HG03460 (cell line): ENCODE data around the gene GARIN5B.
"Not testable (repeated sequence)": the region's sequence is repeated elsewhere in the genome, so short reads cannot be mapped to it uniquely, and the experiment has no call there.

Source experiments
- ATAC-seq: cut with Tn5 transposase; IDR thresholded peaks from one replicate; pipeline ENCODE4 v1.9.1; 2021; ENCODE audit not compliant: unreplicated experiment

Gene GARIN5B

GRCh38 chr19:55352040-55352439 lies 11.0 kb downstream of the GARIN5B start:
- no peak for ATAC-seq

DNA sequence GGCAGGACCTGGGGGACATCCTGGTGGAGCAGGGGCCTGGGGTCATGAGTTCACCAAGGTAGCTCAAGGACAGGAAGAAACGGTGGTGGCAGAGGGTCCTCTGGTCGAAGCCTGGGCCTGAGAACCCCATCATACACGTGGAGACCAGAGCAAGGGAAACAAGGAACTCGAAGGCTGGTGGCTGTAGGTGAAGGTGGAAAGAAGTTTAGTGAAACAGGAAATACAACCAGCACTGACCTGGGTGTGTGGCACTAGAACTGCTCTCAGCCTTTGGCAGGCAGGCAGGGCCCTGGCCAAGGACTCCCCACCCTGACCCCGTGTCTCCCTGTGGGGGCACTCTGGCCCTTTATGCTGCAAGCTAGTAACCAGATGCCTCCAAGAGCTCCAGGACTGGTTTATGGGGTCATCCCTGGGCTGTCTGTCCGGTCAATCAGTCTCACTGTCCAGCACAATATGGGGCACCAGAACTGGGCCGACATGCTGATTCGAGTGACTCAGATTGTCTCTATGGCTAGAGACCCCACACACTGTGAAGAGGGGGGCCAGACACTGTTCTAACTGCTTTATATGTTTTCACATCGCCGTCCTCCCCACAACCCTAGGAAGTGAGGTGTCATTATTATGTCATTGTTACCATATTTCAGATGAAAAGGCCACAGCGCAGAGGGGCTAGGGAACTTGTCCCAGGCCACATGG lies 12.3 kb downstream of the GARIN5B start:
- ATAC-seq: no peak

- ATAC-seq: no peak
These were observed 14.6 kb downstream of the GARIN5B start for GRCh38 chr19:55348317-55349034.

GRCh38 chr19:55347442-55348009 lies 15.5 kb downstream of the GARIN5B start:
- ATAC-seq: no peak

- no peak for ATAC-seq
These were observed 16.2 kb downstream of the GARIN5B start for GRCh38 chr19:55346725-55347441.

GRCh38 chr19:55345818-55346724 lies 17.0 kb downstream of the GARIN5B start:
- ATAC-seq: no peak

DNA sequence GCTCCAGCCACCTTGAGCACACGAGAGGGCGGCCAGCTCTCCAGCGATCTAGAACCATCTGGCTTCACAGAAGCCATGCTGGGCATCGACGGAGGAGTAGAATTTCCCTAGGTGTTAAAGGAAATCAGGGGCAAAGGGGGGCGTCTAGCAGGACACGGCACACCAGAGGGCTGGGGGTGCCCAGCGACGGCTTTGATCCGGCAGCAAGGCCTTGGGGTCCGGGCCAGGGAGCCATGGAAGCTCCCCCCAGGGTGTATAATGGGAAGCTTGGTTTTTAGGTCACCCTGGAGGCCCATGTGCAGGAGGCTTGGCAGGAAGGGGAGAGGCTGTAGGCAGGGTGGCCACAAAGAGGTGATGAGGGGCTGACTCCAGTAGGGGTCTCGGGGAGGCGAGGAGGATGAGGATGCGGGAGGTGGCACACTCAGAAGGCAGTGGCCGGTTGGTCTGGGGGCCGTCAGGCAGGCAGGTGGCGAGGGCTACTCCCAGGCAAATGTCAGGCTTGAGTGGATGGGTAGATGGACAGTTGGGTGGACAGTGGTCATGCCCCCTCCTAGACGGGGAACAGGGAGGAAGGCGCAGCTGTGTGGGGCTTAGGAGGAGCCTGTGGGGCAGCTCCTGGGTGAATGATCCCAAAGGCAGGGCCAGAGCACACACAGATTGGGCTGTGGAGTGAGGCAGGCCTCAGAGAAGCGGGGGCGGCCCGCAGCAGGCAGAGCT lies 17.8 kb downstream of the GARIN5B start:
- ATAC-seq: no peak

DNA sequence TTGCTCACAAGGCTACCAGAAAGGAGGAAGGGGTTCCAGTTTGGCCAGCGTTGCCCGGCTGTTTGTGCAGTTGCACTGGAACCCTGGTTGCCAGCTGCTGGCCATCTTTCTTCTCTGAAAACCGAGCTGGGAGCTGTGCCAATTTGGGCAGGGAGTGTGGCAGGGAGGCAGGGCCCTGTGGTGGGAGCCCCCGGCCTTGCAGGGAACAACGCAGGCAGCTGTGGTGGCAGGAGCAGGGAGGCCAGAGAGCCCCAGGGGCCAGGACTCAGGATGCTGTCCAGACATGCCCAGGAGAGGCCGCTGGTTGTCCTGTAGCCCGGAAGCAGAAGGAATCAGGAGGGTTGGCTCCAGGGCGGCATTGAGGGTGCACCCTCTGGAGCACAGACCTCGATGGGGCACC lies 18.6 kb downstream of the GARIN5B start:
- ATAC-seq: no peak

GRCh38 chr19:55341595-55342531 lies 21.2 kb downstream of the GARIN5B start:
- ATAC-seq: no peak

- no peak for ATAC-seq
These were observed 21.9 kb downstream of the GARIN5B start for GRCh38 chr19:55341171-55341588.

- no peak for ATAC-seq
These were observed 22.3 kb downstream of the GARIN5B start for GRCh38 chr19:55340784-55341147.

GRCh38 chr19:55339889-55340783 lies 22.9 kb downstream of the GARIN5B start:
- ATAC-seq: no peak

DNA sequence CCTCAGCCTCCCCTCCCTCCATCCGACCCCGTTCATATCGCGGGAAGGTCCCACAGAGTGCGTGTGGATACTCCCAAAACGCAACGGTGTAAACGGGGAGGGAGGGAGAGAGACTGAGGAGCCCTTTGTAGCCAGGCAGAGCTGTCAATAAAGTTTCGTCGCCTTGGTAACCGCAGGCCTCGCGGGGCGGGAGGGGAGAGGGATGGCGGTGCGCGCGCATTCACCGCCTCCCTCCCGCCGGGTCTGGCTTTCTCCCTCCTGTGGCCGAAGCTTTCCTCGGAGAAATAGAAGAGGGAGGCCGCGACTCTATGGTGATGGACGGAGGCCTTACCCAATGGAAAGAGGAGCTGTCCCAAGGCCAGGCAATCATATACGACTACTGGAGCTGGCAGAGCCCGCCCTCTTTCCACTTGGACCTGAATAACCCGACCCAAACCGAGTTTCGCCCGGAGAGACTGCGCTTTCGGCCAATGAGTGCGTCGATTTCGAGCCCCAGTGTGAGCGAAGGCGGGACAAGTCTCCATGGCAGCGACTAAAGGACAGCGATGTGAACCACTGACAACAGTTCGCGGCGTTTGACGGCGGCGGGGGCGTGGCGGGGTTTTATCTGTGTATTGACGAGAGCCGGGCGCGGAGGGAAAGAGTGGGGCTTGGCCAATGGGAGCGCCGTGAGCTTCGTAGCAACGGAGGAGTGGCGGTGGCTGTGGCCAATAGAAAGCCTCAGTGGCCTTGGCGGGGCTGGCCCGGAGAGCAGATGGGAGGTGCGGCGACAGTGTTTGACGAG lies 23.8 kb downstream of the GARIN5B start, which contains the start of gene KMT5C:
Gene KMT5C (plus strand): TSS at position 772 of the 784 bp plus-strand sequence. CDS start 2,061 bp downstream, outside the sequence.
- peak; percentile 79 for ATAC-seq

DNA sequence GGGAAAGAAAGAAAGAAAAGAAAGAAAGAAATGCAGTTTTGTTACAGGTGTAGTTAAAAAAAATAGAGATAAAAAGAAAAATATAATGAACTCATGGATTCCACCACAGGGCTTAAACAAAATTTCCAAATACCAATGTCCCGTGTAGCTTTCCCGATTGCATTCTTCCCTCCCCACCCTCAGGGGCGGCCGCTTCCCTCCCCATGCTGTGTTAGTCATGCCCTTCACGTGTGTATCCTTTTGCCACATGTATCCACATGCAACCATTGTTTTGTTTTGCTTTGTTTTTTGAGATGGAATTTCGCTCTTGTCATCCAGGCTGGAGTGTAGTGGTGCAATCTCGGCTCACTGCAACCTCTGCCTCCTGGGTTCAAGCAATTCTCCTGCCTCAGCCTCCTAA lies 27.0 kb downstream of the GARIN5B start:
- ATAC-seq: no peak

- no peak for ATAC-seq
These were observed 29.2 kb downstream of the GARIN5B start for GRCh38 chr19:55333870-55334269.

GRCh38 chr19:55329791-55330190 lies 33.3 kb downstream of the GARIN5B start:
- not testable (repeated sequence) for ATAC-seq

DNA sequence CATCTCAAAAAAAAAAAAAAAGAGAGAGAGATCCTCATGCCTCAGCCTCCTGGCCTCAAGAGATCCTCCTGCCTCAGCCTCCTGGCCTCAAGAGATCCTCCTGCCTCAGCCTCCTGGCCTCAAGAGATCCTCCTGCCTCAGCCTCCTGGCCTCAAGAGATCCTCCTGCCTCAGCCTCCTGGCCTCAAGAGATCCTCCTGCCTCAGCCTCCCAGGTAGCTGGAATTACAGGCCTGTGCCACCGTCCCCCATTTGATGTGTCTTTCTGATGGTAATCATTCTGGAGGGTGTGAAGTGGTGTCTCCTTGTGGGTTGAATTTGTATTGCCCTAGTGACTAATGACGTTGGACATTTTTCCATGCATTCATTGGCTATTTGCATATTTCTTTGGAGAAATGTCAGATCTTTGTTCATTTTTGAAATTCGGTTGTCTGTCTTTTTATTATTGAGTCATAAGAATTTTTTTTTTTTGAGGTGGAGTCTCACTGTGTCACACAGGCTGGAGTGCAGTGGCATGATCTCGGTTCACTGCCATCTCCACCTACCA lies 34.2 kb downstream of the GARIN5B start:
- ATAC-seq: not testable (repeated sequence)
